IPS-NIHi7 (cell line): ENCODE data around the gene TCTN1.
"Not testable (repeated sequence)": the region's sequence is repeated elsewhere in the genome, so short reads cannot be mapped to it uniquely, and the experiment has no call there.

Experiments used
- DNase-seq: peaks from one replicate; pipeline ENCODE4 v3.0.0; 2012; ENCODE audit warnings: mixed read lengths; ENCODE audit errors: extremely low spot score

The TCTN1 gene

DNA sequence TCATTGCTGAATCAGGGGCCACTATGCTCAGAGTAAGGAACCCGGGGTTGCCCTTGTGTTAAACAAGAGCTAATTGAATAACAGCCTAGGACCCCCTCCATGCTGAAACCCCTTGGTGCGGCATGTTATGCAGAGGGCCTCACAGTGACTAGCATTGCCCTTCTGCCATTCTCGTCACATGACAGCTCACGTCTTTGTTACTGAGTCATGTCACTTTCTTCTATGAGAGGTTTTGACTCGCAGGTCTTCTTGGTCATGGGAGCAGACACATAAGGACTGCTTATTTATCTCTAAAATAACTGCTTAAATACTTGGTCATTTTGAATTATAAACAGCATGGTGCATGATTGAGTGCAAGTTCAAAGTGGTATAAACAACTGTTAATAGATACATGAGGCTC lies 24.9 kb downstream of the TCTN1 start:
- no peak for DNase-seq

- no peak for DNase-seq
Observed at GRCh38 chr12:110639336-110640141, 25.6 kb downstream of the TCTN1 start.

GRCh38 chr12:110640275-110641025 lies 26.5 kb downstream of the TCTN1 start:
- DNase-seq: no peak

DNA sequence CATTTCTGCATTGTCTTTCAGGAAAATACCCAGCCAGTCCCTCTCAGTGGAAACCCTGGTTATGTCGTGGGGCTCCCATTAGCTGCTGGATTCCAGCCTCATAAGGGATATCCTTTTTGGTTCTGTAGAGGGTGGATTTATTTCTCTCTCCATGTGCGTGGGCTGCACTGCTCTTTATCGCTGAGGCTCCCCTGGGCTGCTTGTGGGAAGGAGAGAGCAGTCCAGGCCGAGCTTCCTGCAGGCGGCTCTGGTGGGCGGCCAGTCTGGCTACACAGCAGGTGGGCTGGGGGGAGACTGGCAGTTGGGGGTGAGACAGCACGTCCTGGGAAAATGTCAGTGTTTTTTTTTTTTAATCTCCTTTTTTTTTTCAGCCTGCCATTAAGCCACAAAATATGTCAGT lies 27.6 kb downstream of the TCTN1 start:
- DNase-seq: peak; percentile 37

DNA sequence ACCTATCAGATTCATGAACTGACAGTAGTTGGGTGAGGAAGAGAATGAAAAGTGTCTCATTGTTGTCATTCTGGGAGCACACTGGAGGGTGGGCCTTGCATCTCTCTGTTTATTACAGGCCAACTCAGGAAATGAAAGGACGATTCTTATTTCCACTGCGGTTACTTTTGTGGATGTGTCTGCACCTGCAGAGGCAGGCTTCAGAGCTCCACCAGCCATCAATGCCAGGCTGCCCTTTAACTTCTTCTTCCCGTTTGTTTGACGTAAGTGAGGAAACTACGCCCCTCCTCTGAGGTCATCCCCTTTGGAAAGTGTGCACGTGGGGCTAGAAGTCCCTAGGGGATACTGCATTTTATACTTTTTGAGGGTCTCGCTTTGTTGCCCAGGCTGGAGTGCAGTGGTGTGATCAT lies 33.7 kb downstream of the TCTN1 start:
- DNase-seq: no peak

GRCh38 chr12:110649341-110649847 lies 35.5 kb downstream of the TCTN1 start:
- no peak for DNase-seq

DNA sequence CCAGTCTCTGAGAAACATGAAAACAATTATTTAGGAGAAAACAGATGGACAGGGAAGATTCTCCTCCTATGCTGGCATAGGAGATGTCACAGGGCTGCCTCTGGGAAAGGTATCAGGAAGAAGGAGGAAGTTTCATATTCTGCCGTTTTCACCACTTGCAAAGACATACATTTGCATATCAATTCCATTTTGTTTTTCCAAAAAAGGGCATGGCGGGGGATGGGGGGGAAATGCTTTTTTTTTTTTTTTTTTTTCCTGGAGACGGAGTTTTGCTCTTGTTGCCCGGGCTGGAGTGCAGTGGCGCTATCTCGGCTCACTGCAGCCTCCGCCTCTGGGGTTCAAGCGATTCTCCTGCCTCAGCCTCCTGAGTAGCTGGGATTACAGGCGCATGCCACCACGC lies 40.3 kb downstream of the TCTN1 start:
- not testable (repeated sequence) for DNase-seq

DNA sequence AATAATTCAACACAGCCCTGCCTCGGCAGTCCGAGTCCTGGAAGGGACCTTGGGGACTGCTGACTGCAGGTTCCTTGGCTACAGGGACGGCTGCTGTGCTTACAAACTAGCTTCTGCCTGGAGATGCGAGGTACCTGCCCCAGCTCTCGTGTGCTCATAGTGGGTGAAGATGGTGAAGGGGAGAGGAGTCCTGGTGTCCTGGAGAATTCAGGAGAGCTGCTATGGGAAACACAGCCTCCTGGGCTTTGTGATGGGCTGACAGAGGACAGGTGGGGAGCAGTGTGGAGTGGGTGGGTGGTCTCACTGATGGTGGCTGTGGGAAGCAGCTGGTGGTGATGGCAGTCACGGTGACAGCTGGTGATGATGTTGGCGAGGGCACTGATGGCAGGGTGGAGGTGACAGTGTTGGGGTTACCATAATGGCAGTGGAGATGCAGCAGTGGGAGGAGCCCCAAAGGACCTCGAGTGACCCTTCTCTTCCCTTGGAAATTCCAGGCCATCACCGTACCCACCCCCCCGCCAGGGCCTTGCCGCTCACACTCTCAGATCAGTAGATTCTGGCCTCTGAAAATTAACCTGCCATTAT lies 42.2 kb downstream of the TCTN1 start:
- DNase-seq: no peak

- no peak for DNase-seq
Observed at GRCh38 chr12:110657747-110658146, 43.8 kb downstream of the TCTN1 start.

GRCh38 chr12:110658242-110658641 lies 44.3 kb downstream of the TCTN1 start:
- DNase-seq: no peak

- no peak for DNase-seq
Observed at GRCh38 chr12:110658878-110659277, 44.9 kb downstream of the TCTN1 start.

DNA sequence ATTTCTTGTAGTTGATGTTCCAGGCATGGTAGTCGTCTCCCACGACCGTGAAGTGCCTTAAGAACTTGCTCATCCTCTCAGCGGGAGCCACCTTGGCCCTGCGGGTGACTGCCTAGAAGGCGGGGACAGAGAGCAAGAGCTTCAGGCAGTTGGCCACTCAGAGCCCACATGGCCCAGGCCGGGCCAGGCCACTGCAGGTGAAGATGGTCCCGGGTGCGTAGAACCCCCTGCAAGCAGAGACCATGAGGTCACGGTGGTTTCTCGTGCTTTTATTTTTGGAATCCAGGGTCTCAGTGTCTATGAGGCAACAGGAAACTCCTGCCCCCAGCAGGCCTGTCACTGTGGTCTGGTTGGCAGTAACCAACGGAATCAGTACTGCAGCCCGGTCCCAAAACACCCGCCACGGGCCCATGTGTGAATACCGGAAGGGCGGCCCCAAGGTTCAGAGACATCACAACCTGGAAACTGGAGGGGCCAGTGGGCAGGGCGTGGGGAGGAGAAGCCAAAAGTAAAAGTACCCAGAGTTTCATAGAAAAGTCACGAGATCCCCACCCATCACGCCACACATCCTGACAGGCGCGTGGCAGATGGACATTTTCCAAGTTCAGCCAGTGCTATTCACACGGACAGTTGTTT lies 47.5 kb downstream of the TCTN1 start:
- DNase-seq: no peak

DNA sequence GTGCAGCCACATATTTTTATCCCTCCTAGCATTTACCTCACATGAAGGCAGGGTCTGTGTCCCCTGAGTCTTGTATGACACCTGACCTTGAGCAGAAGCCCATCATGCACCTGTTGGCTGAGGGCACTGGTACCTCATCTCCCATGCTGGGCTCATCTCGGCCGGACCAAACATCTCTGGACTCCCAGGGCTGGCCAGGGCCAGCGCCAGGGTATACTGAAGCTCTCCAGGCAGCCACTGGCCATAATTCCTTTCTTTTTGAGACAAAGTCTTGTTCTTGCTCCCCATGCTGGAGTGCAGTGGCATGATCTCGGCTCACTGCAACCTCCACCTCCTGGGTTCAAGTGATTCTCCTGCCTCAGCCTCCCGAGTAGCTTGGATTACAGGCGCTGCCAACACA lies 53.0 kb downstream of the TCTN1 start:
- no peak for DNase-seq

GRCh38 chr12:110667671-110668070 lies 53.7 kb downstream of the TCTN1 start:
- DNase-seq: no peak

- DNase-seq: no peak
Observed at GRCh38 chr12:110668480-110669192, 54.7 kb downstream of the TCTN1 start.

DNA sequence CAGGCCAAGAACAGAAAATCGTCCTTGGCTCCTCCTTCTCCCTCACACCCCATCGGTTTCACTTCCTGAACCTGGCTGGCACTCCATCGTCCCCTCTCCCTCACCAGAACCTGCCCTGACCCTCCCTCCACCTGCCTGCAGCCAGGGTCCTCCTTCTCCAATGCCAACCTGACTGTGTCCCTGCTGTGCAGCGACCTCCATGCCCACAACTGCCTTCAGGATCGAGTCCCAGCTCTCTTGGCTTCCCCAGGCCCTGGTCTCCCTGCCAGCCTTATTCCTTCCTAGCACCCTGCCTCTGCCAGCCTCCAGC lies 55.2 kb downstream of the TCTN1 start:
- DNase-seq: no peak

- no peak for DNase-seq
Observed at GRCh38 chr12:110670161-110670701, 56.3 kb downstream of the TCTN1 start.

DNA sequence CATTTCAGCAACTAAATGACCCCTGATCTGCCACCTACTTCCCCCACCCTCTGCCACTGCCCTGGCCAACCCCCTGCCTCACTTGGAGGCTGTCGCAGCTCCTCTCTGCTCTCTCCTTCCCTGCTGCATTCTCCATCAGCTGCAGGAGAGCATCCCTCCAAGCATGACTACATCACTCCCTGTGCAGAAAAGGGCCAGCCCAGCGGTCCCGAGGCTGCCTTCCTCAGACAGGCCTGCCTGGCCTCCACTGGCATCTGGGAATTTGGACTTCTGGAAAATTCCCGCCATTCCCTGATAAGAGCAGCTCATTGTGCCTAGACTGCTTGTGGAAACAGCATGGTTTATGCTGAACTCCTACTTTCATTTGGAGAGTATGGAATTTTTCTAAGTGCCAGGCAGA lies 62.2 kb downstream of the TCTN1 start:
- no peak for DNase-seq

- DNase-seq: no peak
Observed at GRCh38 chr12:110677206-110677911, 63.4 kb downstream of the TCTN1 start.

DNA sequence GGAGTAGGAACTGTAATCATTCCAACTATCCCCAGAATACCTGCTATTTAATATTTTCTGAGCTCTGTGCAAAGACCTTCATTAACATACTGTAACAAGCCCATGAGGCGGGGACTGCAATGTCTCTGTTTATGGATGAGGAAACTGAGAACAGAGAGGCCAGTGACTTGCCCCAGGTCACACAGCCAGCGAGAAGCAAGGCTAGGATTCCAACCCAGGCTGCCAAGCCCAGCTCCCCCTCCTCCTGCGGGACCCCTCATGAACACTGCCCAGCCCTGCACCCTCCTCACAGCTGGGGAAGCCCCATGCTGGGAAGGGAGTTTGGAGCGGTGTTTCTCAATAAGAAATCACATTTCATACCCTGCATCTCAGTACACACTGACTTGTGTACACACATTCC lies 64.1 kb downstream of the TCTN1 start:
- no peak for DNase-seq

DNA sequence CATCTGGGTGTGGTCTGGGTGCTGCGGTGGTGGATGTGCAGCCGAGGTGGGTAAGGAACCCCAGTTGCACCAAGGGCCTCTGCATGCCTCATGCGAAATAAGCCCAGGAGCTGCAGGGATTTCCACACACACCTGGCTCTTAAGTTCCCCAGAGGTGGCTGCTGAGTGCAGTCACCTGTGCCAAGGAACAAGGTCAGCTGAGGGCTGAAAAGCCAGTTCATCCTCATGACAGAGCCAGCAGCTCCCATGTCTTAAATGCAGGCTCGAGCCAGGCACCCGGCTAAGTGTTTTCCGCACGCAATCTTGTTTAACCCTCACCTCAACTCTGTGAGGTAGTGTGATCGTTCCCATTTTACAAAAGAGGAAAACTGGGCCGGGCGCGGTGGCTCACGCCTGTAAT lies 65.3 kb downstream of the TCTN1 start:
- DNase-seq: no peak
